GM12801 (cell line): ENCODE data around the gene CDH10.

ENCODE experiments used
- CTCF ChIP-seq: IDR thresholded peaks from one replicate; pipeline ENCODE4 v1.5.1; 2011; ENCODE audit warnings: control low read depth; ENCODE audit not compliant: insufficient read length; ENCODE audit errors: extremely low read depth

CDH10 gene

GRCh38 chr5:24644761-24645160 is at the start of gene CDH10:
TSS of gene CDH10 (minus strand) at chr5:24644978. CDS start at chr5:24593490, 51,488 bp downstream.
- TF ChIP-seq CTCF, result no peak

- no peak for TF ChIP-seq CTCF
Observed at GRCh38 chr5:24693609-24694008, 48.8 kb upstream of the CDH10 start.

- no peak for TF ChIP-seq CTCF
Observed at GRCh38 chr5:24691074-24691473, 46.3 kb upstream of the CDH10 start.

- no peak for TF ChIP-seq CTCF
Observed at GRCh38 chr5:24681106-24681505, 36.3 kb upstream of the CDH10 start.

- TF ChIP-seq CTCF, result no peak
Observed at GRCh38 chr5:24668050-24668449, 23.3 kb upstream of the CDH10 start.

GRCh38 chr5:24649531-24649930 is 4.8 kb upstream of the CDH10 start:
- no peak for TF ChIP-seq CTCF

- TF ChIP-seq CTCF, result no peak
Observed at GRCh38 chr5:24646915-24647314, 2.1 kb upstream of the CDH10 start.

GRCh38 chr5:24645483-24645882 is 705 bp upstream of the CDH10 start:
- no peak for TF ChIP-seq CTCF
